Measurements from ENCODE around the gene MNAT1.
"Not testable (repeated sequence)": the region's sequence is repeated elsewhere in the genome, so short reads cannot be mapped to it uniquely, and the experiment has no call there.

The MNAT1 gene

DNA sequence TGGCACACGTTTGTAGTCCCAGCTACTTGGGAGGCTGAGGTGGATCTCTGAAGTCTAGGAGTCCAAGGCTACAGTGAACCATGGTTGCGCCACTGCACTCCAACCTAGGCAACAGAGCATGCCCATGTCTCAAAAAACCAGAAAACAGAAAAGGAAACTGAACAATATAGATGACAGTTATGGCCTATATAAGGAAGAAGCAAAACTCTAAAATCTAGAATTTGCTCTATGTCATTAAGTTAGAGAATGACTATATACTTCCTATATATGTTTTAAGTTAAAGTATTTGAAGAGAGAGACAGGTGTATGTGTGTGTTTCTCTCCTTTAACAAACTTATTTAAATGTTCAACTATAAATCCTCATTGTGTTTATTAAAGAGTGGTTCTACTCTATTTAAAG is 65.8 kb downstream of the MNAT1 start:
- no peak overlapping the region for H3K4me3 ChIP-seq (ENCODE audit: low read depth, low read length)

DNA sequence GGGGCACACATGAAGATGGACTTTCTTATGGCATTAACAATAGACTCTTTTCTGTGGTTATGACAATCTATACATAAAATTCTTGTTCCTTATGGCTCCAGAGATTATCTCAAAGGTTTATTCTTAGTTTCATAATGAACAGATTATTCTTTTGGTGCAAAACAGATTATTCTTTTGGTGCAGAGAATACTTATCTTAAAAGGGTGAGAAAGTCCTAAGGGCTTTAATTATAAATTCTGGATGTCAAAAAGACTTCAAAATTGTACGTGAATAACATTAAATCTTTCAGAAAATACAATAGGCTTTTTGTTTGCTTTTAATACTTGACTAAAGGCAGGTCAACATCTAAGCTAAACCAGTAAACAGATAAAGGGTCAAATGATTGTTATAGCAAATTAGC is 69.3 kb downstream of the MNAT1 start:
- no peak overlapping the region for H3K4me3 ChIP-seq (ENCODE audit: low read depth, low read length)

DNA sequence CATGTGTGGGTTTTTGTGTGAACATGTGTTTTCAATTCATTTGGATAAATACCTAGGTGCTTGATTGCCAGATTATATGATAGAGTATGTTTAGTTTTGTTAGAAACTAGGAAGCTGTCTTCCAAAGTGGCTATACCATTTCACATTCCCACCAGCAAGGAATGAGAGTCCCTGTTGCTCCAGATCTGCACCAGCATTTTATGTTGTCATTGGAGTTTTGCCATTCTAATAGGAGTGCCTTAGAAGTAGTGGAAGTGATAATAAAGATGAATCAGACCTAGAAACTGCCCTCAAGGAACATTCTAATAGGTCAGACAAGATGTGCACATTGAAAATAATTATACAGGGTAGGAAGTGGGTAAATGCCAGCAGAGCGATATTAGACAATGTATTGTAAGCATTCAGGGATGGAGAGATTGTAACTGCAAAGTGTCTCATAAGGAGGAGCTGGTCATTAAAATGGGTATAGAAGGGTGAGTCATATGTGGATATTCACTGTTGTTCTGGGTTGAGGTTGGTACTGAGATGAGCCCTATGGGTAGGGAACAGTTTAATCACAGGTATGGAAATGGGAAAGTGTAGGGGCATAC is 71.4 kb downstream of the MNAT1 start:
- H3K4me3 ChIP-seq (ENCODE audit: low read depth, low read length): no peak overlapping the region

DNA sequence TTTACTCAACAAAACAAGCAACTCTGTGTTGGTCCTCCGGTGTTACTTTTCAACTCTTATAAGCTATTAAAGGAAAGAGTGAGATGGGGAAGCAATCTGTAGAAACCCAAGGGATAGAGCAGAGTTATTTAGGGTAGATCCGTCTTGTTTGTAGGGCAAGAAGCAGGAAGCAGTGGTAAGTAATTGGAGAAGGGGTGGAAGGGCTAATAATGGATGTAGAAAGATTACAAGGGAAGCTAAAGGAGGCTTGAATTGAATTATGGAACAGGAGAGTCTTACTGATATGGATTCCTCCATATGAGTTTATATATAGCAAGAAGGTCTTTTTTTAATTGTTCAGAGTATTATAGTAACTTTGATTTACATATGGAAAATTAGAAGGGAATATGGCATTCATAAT is 72.7 kb downstream of the MNAT1 start:
- H3K4me3 ChIP-seq (ENCODE audit: low read depth, low read length): no peak overlapping the region

DNA sequence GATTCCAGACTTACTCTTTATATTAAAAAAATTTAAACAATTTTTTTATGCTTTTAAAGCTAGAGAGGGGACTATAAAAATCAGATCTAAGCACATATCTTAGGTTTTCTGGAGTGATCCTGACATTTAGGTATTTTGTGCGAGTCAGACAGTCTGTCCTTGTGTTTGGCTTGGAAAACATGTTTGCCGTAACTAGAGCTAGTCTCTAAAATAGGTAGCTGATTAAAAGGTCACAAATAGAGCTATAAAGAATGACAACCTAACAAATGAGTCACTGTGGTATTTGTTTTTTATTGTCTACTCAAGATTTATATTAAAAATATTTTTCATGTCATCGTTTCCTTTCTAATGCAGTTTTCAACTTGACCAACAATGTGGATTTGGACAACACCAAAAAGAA is 73.4 kb downstream of the MNAT1 start:
- no peak overlapping the region for H3K4me3 ChIP-seq (ENCODE audit: low read depth, low read length)

DNA sequence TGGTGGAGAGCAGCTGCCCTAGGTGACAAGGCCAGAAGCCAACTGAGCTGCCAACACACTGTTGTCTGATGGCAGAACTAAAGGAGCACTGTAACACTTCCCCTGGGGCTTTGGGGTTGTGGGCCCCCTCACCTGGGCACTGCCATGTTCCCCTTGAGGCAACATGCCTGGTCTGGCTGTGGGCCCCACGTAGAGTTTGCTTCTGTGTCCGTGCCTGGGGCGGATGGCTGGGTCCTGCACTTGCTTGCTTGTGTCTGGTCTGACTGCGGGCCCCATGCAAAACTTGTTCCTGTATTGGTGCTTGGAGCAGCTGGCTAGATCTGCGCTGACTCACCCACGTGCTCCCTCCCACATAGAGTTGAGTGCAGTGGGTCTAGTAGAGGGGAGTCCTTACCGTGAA is 78.4 kb downstream of the MNAT1 start:
- H3K4me3 ChIP-seq (ENCODE audit: low read depth, low read length): no peak overlapping the region

DNA sequence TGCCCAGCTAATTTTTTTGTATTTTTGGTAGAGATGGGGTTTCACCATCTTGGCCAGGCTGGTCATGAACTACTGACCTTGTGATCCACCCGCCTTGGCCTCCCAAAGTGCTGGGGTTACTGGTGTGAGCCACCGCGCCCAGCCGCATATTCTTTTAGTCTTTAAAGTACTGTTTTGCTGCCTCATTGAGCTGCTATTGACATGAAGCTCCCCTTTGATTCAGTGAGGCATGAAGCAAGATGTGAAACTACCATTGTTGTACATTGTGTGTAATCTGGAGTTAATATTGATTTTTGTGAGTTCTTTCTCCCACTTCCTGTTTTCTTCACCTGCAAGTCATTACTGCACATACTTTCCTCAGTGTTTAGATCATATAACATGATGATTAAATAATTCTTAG is 80.8 kb downstream of the MNAT1 start:
- H3K4me3 ChIP-seq (ENCODE audit: low read depth, low read length): no peak overlapping the region

DNA sequence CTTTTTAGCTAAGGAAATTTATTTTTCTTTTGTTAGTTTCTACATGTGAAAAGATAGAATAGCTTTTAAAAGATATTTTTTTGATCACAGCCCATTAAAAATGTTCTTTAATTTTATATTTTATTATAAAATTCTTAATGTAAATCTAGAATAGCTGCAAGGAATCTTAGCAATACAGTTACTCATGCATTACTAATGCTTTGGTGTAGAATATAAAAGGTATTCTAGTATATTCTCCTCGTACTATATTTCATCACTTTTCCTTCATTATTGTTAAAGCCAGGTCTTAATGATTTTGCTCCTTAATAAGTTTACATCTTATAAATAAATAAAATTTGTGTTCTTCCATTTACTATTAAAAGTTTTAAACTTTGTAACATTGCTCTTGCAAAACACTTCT is 82.6 kb downstream of the MNAT1 start:
- no peak overlapping the region for H3K4me3 ChIP-seq (ENCODE audit: low read depth, low read length)

DNA sequence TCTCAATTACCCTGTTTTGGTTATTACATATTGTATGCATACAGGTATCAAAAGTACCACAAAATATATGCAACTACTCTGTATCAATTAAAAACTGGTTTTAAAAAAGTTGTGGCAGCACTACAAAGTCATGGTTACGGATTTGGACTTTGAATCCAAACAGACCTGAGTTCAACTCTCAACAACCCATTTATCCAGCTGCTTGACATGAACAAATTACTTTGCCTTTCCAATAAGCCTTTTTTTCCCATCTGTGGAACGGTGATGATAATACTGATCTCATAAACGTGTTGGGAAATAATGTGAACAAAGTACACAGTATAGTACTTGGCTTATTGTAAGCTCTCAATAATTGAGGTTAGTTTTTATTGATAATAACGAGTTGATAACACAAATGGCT is 85.0 kb downstream of the MNAT1 start:
- no peak overlapping the region for H3K4me3 ChIP-seq (ENCODE audit: low read depth, low read length)

DNA sequence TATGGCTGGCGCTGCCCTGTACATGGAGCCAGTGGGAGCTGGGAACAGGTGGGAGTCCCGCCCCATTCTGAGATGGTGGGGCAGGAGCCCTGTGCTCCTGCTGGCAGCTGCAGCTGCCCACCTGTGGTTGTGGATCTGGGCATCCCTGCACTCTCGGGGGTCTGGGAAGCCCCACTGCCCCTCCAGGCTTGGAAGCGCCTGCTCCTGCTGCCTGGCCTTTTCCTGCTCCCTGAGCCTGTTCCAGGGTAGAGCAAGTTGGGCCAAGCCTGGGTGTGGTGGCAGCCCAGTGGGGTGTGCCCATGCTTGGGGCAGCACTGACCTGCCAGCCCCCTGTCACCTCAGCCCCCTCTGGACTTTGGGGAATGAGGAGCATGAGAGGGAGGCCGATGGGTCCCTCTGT is 104.0 kb downstream of the MNAT1 start:
- no peak overlapping the region for H3K4me3 ChIP-seq (ENCODE audit: low read depth, low read length)

DNA sequence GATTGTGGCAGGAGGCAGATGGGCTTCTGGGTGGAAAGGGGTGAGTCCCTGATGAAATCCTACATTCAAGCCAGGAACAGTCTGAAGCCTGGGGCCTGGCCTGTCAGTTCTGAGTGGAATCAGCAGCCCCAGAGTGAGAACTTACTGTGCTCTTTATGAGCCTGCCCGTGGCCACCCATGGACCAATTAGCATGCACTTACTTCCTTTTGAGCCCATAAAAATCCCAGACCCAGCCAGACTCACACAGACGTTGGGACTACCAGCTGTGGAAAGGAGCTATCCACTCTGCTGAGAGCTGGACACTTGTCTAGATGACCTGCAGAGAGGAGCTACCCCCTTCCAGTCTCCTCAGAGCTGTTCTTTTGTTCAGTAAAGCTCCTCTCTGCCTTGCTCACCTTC is 104.5 kb downstream of the MNAT1 start:
- H3K4me3 ChIP-seq (ENCODE audit: low read depth, low read length): no peak overlapping the region

DNA sequence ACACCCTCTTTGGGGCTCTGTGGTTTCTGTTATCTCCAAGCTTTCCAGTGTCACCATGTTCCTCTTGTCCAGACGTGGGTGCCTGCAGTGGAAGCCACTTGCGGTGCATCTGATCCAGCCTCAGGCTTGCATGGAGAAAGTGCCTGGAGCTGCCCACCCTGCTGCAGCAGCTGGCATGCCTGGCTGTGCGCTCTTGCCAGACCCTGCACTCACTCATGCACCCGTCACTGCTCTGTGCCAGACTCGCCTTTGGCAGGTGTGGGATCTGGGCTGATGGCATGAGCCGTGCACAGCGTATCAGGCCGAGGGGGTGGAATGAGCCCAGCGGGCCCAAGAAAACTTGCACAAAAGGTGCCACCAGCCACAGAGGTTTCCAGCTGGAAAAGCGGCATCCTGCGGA is 105.1 kb downstream of the MNAT1 start:
- H3K4me3 ChIP-seq (ENCODE audit: low read depth, low read length): no peak overlapping the region

DNA sequence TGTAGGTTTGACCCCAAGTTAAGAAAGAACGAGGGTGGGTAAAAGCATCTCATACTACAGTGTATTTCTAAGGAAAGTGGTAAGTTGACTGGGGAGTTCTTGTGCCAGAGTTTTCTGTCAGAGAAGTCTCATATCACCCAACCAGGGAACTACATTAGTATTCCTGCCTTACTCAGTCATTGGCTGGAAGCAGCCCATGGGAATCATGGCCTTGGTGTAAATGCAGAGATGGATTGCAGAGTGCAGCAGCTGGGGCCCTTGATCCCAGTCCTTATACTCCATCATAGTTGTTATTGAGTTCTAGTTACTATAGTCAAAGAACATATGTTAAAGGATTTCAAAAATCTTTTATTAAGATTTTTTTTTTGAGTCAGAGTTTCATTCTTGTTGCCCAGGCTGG is 105.8 kb downstream of the MNAT1 start:
- no peak overlapping the region for H3K4me3 ChIP-seq (ENCODE audit: low read depth, low read length)

DNA sequence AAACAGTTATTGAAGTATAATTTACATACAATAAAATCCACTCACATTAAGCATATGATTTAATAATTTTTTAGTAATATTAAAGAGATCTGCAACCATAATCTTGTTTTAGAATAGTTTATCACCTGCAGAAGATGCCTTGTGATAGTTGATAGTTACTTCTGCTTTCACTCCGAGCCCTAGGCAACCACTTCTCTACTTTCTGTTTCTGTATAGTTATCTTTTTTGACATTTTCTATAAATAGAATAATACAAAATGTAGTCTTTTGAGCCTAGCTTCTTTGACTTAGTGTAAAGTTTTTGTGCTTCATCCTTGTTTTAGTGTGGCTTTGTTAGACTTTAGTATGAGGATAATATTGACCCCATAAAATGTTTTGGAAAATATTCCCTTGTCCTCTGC is 111.0 kb downstream of the MNAT1 start:
- no peak overlapping the region for H3K4me3 ChIP-seq (ENCODE audit: low read depth, low read length)

DNA sequence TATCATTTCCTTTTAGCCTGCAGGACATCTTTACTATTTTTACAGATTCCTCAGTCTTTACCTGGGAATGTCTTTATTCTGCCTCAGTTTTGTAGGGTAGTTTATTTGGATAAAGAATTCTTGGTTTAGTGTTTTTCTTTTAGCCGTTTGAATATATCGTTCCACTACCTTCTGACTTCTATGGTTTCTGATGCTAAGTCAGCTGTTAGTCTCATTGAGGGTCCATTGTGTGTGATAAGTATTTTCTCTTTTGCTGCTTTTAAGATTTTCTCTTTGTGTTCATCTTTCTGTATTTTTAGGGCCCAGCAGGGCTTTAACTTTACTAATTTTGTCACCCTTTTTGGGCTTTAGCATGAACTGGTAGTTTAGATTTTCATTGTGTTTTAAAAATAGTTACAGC is 113.5 kb downstream of the MNAT1 start:
- H3K4me3 ChIP-seq (ENCODE audit: low read depth, low read length): no peak overlapping the region

DNA sequence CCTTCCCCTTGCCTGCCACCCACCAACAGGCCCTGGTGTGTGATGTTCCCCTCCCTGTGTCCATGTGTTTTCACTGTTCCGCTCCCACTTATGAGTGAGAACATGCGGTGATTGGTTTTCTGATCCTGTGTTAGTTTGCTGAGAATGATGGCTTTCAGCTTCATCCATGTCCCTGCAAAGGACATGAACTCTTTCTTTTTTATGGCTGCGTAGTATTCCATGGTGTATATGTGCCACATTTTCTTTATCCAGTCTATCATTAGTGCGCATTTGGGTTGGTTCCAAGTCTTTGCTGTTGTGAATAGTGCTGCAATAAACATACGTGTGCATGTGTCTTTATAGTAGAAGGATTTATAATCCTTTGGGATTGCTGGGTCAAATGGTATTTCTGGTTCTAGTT is 117.1 kb downstream of the MNAT1 start:
- not testable (repeated sequence) for H3K4me3 ChIP-seq (ENCODE audit: low read depth, low read length)

DNA sequence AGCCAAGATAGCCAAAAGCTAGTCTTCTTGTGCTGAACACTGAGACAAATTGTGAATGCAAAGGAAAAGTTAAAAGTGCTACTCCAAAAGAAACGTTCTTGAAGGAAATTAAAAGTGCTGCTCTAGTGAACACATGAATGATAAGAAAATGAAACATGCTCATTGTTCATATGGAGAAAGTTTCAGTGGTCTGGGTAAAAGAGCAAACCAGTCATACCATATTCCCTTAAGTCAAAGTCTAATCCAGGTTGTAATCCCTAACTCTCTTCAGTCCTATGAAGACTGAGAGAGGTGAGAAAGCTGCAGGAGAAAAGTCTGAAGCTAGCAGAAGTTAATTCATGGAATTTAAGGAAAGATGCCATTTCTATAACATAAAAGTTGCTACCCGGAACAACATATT is 121.5 kb downstream of the MNAT1 start:
- no peak overlapping the region for H3K4me3 ChIP-seq (ENCODE audit: low read depth, low read length)

DNA sequence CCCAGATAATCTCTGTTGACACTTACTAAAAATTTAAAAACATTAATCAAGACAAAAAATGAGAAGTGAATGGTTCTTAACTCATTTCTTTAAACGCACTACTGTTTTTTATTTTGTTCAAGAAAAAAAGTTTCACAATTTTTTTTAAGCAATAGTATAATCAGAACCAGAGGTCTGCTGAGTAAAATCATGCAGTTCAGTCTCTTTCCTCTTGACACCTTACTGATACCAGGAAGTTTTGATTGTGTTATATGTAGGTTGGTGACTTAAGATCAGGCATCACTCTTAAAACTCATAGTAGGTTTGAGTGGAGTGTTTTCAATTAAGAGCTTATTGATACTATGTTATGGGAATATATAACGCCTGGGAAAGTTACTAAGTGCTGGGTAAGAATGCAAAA is 125.0 kb downstream of the MNAT1 start:
- no peak overlapping the region for H3K4me3 ChIP-seq (ENCODE audit: low read depth, low read length)

DNA sequence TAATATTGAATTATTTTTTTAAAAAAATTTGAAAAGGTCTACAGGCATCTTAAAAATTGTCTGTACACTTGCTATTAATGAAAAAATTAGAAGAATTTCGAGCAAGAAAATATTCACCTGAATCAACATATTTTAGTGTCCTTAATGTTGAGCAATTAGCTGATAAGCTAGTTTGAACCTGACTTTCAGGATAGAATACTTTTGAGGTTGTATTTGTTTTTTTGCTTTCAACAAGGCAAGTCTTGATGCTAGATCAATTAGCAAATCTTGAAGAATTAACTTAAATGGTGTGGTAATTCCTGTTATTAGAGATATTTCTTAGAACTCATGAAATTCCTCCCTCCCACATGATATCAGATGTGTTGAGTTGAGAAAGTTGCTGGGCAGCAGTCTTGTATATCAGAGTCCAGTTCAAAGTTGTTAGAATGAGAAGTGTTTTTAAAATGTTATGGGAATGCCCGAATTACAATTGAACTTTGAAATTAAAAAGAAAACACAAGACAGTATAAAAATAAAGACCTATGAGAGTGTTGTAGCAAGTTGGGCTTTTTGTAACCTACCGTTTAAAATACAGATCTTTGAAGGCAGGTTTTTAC is 127.1 kb downstream of the MNAT1 start:
- H3K4me3 ChIP-seq (ENCODE audit: low read depth, low read length): no peak overlapping the region

DNA sequence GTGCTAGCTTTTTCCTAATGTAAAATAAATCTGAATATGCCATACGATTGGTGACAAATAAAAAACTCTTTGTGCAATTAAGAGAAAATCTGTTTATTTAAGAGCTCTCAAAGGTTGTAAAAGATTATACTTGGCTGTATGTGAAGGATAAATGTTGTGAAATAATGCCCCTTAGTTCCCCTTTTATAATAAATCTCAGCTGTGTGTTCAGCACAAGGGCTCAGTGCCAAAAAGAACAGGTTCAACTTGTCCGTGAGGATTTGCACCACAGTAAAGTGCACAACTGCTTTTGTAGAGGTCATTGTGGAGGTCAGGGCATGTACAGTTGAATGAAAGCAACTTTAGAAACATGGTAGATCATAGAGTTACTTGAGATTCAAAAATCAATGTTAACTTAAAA is 127.7 kb downstream of the MNAT1 start:
- H3K4me3 ChIP-seq (ENCODE audit: low read depth, low read length): no peak overlapping the region

DNA sequence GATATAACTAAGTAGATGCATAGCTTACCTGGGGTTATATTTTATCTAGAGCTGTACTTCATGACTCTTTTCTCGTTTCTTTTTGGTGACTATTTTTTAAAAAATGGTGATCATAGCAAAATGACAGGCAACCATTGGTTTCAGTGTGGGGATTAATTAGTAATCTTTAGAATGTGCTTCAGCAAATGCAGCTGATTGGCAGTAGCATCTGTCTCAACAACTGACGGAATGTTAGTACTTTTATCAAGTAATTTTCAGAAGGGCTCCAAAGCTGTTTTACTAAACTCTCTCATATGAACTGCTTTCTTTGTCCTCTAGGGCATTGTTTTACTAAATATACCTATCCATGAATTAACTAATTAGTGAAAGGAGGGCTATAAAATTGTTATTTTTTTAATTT is 128.7 kb downstream of the MNAT1 start:
- no peak overlapping the region for H3K4me3 ChIP-seq (ENCODE audit: low read depth, low read length)

DNA sequence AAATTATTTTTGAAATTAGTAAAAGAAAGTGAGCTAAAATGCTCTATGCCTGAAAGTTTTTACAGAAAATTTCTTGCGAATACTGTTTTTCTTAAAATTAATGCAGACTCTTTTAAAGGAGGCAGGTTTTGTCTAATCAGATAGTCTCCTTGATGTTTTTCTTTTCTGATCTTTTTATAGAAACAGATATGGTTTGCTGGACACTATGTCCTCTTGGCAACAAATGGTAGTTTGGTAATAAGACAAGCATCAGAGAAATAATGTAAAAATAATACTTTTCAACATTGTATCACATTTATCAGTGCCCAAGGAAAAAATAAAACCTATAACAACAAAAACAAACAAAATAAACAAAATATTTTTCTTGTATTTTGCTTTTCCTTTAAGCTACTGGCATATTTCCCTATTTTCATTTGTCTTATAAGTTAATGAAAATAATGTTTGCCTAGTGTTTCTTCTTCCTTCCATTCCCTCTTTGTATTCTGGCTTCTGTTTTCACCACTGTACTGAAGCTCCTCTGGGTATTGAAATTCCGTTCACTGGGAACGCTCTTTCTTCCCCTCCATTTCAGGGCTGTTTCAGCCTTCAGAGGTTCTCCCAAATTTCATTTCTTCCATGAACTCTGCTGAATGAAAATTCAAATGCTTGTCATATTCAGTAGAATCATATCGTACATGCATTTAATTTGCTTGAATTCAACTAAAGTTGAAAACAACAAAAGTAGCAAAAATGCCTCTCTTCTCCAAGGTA is 131.0 kb downstream of the MNAT1 start:
- no peak overlapping the region for H3K4me3 ChIP-seq (ENCODE audit: low read depth, low read length)

Measured in iPS-11a (cell line).